GM12864 (cell line): ENCODE results near the gene CLCC1.

Experiments used
- DNase-seq: peaks from one replicate; pipeline ENCODE4 v3.0.0-alpha.2; 2011; ENCODE audit warnings: low read depth
- H3K4me3 ChIP-seq: 2 replicates; pipeline ENCODE4 v1.5.1; 2011; ENCODE audit warnings: mild to moderate bottlenecking, low read depth, low read length, control low read depth
- CTCF ChIP-seq: IDR thresholded peaks from 2 replicates; pipeline ENCODE4 v1.5.1; 2011; ENCODE audit warnings: low read depth, mild to moderate bottlenecking, moderate library complexity, low read length, control low read depth, inconsistent platforms; ENCODE audit errors: missing control alignments

Gene CLCC1

DNA sequence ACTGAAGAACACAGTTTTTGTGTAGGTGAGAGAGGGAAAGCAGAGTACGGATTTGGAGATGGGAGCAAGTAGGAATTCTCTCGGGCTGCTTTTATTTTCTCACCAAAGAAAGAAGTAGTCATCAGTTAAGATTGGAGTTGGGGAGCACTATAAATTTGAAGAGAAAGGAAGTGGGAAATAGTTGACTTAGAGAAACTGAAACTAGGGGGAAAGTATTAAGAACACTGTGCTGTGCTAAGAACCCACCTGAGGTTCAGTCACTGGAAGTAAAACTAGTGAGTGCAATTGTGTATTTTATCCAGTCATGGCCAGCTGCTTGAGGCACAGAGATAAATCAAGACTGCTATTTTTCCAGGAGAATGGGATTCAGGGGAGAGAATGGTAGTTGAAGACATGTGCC is 37.4 kb downstream of the CLCC1 start:
- TF ChIP-seq CTCF = no peak
- no peak overlapping the region for H3K4me3 ChIP-seq
- no peak for DNase-seq

DNA sequence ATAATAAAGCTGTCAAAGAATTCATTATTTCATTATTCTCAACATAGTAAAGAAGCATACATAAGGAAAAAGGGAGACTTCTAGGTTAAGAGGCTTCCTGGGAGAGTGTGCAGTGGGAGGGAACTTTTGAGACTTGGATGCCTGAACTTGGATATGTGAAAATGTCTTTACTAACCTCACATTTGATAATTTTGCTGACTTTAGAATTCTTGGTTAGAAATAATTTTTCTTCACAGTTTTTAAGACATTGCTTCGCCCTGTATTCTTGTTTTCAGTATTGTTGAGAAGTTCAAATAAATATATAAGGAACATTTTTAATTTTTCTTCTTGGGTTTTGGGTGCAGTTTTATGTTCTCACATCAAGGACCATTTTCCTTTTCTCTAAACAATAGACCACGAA is 46.5 kb downstream of the CLCC1 start:
- TF ChIP-seq CTCF = no peak

More for the DNA sequence above, 46.5 kb downstream of the CLCC1 start:
- no peak for DNase-seq
- no peak overlapping the region for H3K4me3 ChIP-seq
